Nephron progenitor cell (in vitro differentiated cells): Measurements from ENCODE around the gene ANAPC2.

Experiments
- DNase-seq: peaks from one replicate; pipeline ENCODE4 v3.0.0; 2021
- H3K27ac Mint-ChIP-seq: 2 replicates; pipeline ENCODE4 v1.8.0; 2021; ENCODE audit warnings: mild to moderate bottlenecking, moderate library complexity, mixed read lengths
- H3K27me3 Mint-ChIP-seq: 2 replicates; pipeline ENCODE4 v1.8.0; 2021; ENCODE audit warnings: mild to moderate bottlenecking, low read depth, mixed read lengths; ENCODE audit not compliant: poor library complexity
- H3K36me3 Mint-ChIP-seq: 2 replicates; pipeline ENCODE4 v1.8.0; 2021; ENCODE audit warnings: low read depth, mixed read lengths
- H3K4me1 Mint-ChIP-seq: 2 replicates; pipeline ENCODE4 v1.8.0; 2021; ENCODE audit warnings: mixed read lengths
- H3K4me3 Mint-ChIP-seq: 2 replicates; pipeline ENCODE4 v1.8.0; 2021; ENCODE audit warnings: mild to moderate bottlenecking, moderate library complexity, mixed read lengths
- H3K9me3 Mint-ChIP-seq: 2 replicates; pipeline ENCODE4 v1.8.0; 2021; ENCODE audit warnings: mild to moderate bottlenecking, moderate library complexity, mixed read lengths
- TF ChIP-seq, protein P1 (sequence below): fragments of 200-600 bp; sonication (generic); IDR thresholded peaks from 2 replicates; pipeline ENCODE4 v1.5.0; 2021; ENCODE audit warnings: antibody characterized with exemption

Gene ANAPC2

DNA sequence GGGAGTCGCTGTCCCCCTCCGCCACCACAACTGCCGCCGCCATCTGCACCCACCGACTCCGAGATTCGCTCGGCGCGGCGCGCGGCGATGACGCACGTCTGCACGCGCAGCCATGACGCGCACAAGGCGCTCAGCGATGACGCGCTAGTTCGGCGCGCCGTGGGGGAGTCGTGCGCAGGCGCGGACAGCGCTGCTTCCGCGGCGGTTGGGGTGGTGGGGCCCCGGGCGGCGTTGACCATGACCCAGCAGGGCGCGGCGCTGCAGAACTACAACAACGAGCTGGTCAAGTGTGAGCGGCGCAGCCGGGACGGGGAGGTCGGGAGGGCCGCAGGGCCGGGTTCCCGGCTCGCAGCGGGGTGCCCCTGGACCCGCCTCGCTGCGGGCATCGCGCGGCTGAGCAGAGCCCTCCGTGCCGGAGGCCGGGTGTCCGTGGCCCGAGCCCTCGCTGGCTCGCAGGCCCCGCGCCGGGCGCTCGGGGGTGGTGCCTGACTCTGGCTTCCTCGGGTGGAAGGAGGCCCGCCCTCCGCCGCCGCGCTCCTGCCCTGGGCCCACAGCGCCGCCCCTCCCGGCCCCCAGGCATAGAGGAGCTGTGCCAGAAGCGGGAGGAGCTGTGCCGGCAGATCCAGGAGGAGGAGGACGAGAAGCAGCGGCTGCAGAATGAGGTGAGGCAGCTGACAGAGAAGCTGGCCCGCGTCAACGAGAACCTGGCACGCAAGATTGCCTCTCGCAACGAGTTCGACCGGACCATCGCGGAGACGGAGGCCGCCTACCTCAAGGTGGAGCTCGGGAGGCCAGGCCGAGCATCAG is at the start of gene ANAPC2, which contains the start of gene SSNA1:
TSS of gene ANAPC2 (minus strand) at position 71 of the 807 bp plus-strand sequence. CDS start at position 43, 28 bp downstream.
TSS of gene SSNA1 (plus strand) at position 187 of the 807 bp plus-strand sequence. CDS start at position 238, 51 bp downstream.
- Mint-ChIP-seq H3K9me3 (no peaks in the 10 kb centered on the region), H3K27ac (peak within 1 kb of the TSS; percentile 99), H3K36me3 (peaks cover 9% of the 10 kb centered on the region), H3K4me1 (peaks cover 33% of the 10 kb centered on the region), H3K27me3 (no peaks in the 10 kb centered on the region), H3K4me3 (peak within 1 kb of the TSS; percentile 96)
- peak; percentile 97 for DNase-seq
- TF ChIP-seq, protein P1, sequence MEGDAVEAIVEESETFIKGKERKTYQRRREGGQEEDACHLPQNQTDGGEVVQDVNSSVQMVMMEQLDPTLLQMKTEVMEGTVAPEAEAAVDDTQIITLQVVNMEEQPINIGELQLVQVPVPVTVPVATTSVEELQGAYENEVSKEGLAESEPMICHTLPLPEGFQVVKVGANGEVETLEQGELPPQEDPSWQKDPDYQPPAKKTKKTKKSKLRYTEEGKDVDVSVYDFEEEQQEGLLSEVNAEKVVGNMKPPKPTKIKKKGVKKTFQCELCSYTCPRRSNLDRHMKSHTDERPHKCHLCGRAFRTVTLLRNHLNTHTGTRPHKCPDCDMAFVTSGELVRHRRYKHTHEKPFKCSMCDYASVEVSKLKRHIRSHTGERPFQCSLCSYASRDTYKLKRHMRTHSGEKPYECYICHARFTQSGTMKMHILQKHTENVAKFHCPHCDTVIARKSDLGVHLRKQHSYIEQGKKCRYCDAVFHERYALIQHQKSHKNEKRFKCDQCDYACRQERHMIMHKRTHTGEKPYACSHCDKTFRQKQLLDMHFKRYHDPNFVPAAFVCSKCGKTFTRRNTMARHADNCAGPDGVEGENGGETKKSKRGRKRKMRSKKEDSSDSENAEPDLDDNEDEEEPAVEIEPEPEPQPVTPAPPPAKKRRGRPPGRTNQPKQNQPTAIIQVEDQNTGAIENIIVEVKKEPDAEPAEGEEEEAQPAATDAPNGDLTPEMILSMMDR = no peak

GRCh38 chr9:137236936-137237421 is 48.6 kb upstream of the ANAPC2 start:
- TF ChIP-seq, protein P1 = no peak
- Mint-ChIP-seq H3K4me1 (peaks cover 33% of the 10 kb centered on the region), H3K9me3 (no peaks in the 10 kb centered on the region), H3K27me3 (no peaks in the 10 kb centered on the region), H3K4me3 (no peak overlapping the region), H3K36me3 (no peaks in the 10 kb centered on the region), H3K27ac (no peak overlapping the region)
- DNase-seq = no peak

GRCh38 chr9:137236238-137236935 is 48.0 kb upstream of the ANAPC2 start:
- no peak overlapping the region for H3K27ac Mint-ChIP-seq
- no peak overlapping the region for H3K4me3 Mint-ChIP-seq
- H3K36me3 Mint-ChIP-seq = no peaks in the 10 kb centered on the region
- no peaks in the 10 kb centered on the region for H3K27me3 Mint-ChIP-seq
- peak; percentile 96 for DNase-seq
- TF ChIP-seq, protein P1 = peak; percentile 99
- peaks cover 33% of the 10 kb centered on the region for H3K4me1 Mint-ChIP-seq
- H3K9me3 Mint-ChIP-seq = no peaks in the 10 kb centered on the region

GRCh38 chr9:137235424-137236237 is 47.3 kb upstream of the ANAPC2 start:
- no peaks in the 10 kb centered on the region for H3K36me3 Mint-ChIP-seq
- H3K27me3 Mint-ChIP-seq = no peaks in the 10 kb centered on the region
- peaks cover 33% of the 10 kb centered on the region for H3K4me1 Mint-ChIP-seq
- no peak for DNase-seq
- H3K9me3 Mint-ChIP-seq = no peaks in the 10 kb centered on the region
- no peak overlapping the region for H3K4me3 Mint-ChIP-seq
- TF ChIP-seq, protein P1 = no peak
- H3K27ac Mint-ChIP-seq = no peak overlapping the region

DNA sequence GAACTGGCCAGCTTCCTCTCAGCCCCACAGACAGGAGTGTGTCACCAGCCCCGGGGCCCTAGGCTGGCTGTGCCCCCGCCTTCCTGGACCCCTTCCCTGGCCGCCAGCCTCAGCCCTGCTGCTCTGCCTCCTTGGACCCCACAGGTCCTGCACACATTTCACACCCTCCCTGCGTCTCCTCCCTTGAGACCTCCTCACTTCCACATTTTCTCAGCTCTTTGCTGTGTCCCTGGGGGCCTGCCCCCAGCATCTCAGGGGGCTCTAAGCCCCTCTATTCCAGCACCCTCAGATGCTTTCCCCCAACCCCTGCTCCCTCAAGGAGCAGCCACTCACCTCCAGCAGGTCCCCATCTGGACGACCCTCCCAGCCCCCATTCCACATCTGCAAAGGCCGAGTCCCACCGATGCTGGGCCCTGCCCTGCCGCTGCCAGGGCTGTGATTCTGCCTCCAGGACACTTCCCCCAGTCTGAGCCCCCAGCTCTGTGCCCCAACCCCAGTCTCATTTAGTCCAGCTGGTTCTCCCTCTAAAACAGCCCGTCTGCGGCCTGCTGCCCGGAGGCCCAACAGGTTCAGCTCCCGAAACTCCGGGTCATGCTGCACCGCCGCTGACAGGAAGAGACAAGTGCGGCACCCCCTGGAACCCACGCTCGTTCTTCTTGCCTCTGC is 46.5 kb upstream of the ANAPC2 start:
- no peak overlapping the region for H3K27ac Mint-ChIP-seq

More for the DNA sequence above, 46.5 kb upstream of the ANAPC2 start:
- Mint-ChIP-seq H3K9me3 (no peaks in the 10 kb centered on the region), H3K4me3 (no peak overlapping the region), H3K36me3 (no peaks in the 10 kb centered on the region), H3K27me3 (no peaks in the 10 kb centered on the region), H3K4me1 (peaks cover 33% of the 10 kb centered on the region)
- DNase-seq = no peak
- TF ChIP-seq, protein P1 = no peak
